Mesothelial cell of epicardium (in vitro differentiated cells): ENCODE results near the gene ANKS1B. TPM values are rescaled to one million over a fixed set of nuclear protein-coding genes. Genes with fewer than 3 reads are reported as not detected.

Experiments
- DNase-seq, 2 experiments: peaks; one replicate each; pipeline ENCODE4 v3.0.0; 2021; ENCODE audit warnings: low spot score in 2 of 2; ENCODE audit not compliant: unreplicated experiment in 2 of 2
- H3K27ac Mint-ChIP-seq: 2 replicates; pipeline ENCODE4 v1.8.0; 2021; ENCODE audit warnings: mixed read lengths
- H3K27me3 Mint-ChIP-seq: 2 replicates; pipeline ENCODE4 v1.8.0; 2021; ENCODE audit warnings: low read depth, mixed read lengths
- H3K36me3 Mint-ChIP-seq: 2 replicates; pipeline ENCODE4 v1.8.0; 2021; ENCODE audit warnings: mixed read lengths
- H3K4me1 Mint-ChIP-seq: 2 replicates; pipeline ENCODE4 v1.8.0; 2021; ENCODE audit warnings: mixed read lengths
- H3K4me3 Mint-ChIP-seq: 2 replicates; pipeline ENCODE4 v1.8.0; 2021; ENCODE audit warnings: mild to moderate bottlenecking, moderate library complexity, mixed read lengths
- H3K9me3 Mint-ChIP-seq: 2 replicates; pipeline ENCODE4 v1.8.0; 2021; ENCODE audit warnings: mixed read lengths
- total RNA-seq: library from RNA; stranded (reverse); gene quantifications from 3 replicates; pipeline ENCODE4 v1.2.1, GENCODE V29; 2021
- TF ChIP-seq, protein P1 (sequence below): fragments of 200-600 bp; sonication (generic); IDR thresholded peaks from one replicate; pipeline ENCODE4 v1.5.0; 2021; ENCODE audit warnings: antibody characterized with exemption; ENCODE audit not compliant: unreplicated experiment

Gene ANKS1B
- total RNA-seq, 1 donor from 2014 or later, result 8.8 TPM

DNA sequence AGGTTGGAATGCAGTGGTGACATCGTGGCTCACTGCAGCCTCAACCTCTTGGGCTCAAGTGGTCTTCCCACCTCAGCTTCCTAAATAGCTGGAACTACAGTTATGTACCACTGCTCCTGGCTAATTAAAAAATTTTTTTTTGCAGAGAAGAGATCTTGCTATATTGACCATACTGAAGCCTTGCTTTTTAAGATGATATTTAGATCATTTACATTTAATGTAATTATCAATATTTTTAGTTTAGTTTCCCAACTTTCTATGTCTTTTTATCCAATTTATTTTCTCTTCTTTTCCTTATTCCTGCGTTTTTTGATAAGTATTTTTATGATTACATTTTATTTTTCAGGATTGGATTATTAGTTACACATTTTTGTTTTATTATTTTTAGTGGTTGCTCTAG lies 999.6 kb downstream of the ANKS1B start:
- H3K27me3 Mint-ChIP-seq, result peaks cover 4% of the 10 kb centered on the region
- no peaks in the 10 kb centered on the region for H3K36me3 Mint-ChIP-seq
- no peak for DNase-seq
- no peak overlapping the region for H3K27ac Mint-ChIP-seq
- H3K4me1 Mint-ChIP-seq, result no peaks in the 10 kb centered on the region
- H3K9me3 Mint-ChIP-seq, result peaks cover 32% of the 10 kb centered on the region
- TF ChIP-seq, protein P1, sequence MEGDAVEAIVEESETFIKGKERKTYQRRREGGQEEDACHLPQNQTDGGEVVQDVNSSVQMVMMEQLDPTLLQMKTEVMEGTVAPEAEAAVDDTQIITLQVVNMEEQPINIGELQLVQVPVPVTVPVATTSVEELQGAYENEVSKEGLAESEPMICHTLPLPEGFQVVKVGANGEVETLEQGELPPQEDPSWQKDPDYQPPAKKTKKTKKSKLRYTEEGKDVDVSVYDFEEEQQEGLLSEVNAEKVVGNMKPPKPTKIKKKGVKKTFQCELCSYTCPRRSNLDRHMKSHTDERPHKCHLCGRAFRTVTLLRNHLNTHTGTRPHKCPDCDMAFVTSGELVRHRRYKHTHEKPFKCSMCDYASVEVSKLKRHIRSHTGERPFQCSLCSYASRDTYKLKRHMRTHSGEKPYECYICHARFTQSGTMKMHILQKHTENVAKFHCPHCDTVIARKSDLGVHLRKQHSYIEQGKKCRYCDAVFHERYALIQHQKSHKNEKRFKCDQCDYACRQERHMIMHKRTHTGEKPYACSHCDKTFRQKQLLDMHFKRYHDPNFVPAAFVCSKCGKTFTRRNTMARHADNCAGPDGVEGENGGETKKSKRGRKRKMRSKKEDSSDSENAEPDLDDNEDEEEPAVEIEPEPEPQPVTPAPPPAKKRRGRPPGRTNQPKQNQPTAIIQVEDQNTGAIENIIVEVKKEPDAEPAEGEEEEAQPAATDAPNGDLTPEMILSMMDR, result no peak
- H3K4me3 Mint-ChIP-seq, result no peak overlapping the region

DNA sequence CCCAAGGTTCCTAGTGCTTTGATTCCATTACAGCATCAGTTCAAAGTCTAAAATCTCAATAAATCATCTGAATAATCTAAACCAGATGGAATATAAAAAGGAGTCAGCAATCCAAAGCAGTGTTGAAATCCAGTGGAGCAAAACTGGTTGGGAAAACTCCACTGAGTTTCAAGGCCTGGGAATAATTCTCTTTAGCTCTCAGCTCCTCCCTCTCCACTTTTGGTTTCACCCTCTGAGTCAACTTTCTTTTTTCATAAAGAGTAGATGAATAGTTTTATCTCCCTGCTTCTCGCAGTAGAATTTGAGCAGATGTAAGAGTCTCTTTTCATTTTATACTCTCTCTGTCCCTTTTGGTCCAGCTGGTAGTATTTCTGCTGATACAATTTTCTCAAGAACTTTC lies 1001.1 kb downstream of the ANKS1B start:
- Mint-ChIP-seq H3K27ac (no peak overlapping the region), H3K27me3 (peaks cover 4% of the 10 kb centered on the region), H3K4me3 (no peak overlapping the region), H3K9me3 (peaks cover 39% of the 10 kb centered on the region), H3K4me1 (no peaks in the 10 kb centered on the region), H3K36me3 (no peaks in the 10 kb centered on the region)
- DNase-seq, result no peak
- TF ChIP-seq, protein P1, result no peak

DNA sequence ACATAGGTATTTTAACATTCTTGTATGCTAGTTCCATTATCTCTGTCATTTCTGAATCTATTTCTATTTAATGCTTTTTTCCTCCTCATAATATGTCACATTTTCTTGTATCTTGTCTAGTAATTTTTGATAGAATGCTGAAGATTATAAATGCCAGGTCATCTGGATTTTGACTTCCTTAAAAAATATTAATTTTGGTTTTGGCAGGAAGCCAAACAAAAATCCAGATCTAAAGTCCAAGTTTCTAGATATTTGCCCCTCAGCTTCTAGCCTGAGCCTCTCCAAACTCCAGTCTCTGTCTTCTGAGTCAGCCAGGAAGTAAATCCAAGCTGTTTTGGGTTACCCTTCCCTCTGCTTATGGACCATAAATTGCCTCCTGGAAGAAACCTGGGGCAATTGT lies 1004.2 kb downstream of the ANKS1B start:
- H3K27me3 Mint-ChIP-seq, result peaks cover 7% of the 10 kb centered on the region
- H3K27ac Mint-ChIP-seq, result no peak overlapping the region
- TF ChIP-seq, protein P1, result no peak
- no peaks in the 10 kb centered on the region for H3K36me3 Mint-ChIP-seq
- peaks cover 28% of the 10 kb centered on the region for H3K9me3 Mint-ChIP-seq
- H3K4me3 Mint-ChIP-seq, result no peak overlapping the region
- no peak for DNase-seq
- no peaks in the 10 kb centered on the region for H3K4me1 Mint-ChIP-seq

DNA sequence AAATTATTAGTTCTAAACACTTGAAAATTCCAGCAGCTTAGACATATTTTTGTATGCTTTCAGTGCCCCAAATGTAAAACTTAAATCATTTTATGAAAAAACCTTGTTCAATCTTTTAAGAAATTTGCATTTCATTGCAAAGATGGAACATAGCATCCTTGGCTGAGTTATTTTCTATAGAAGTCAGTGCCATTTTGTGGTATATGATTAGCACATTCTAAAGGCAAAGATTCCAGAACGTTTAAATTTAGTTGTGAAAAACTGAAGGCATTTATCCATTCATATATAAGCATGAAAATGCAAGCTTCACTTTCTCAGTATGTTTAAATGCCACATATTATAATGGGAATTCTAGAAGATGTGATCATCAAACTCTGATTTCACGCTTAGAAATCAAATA lies 1007.5 kb downstream of the ANKS1B start:
- H3K4me3 Mint-ChIP-seq, result no peak overlapping the region
- H3K27ac Mint-ChIP-seq, result no peak overlapping the region
- peaks cover 15% of the 10 kb centered on the region for H3K9me3 Mint-ChIP-seq
- TF ChIP-seq, protein P1, result no peak
- DNase-seq, result no peak
- H3K27me3 Mint-ChIP-seq, result peaks cover 7% of the 10 kb centered on the region
- H3K4me1 Mint-ChIP-seq, result no peaks in the 10 kb centered on the region
- no peaks in the 10 kb centered on the region for H3K36me3 Mint-ChIP-seq

DNA sequence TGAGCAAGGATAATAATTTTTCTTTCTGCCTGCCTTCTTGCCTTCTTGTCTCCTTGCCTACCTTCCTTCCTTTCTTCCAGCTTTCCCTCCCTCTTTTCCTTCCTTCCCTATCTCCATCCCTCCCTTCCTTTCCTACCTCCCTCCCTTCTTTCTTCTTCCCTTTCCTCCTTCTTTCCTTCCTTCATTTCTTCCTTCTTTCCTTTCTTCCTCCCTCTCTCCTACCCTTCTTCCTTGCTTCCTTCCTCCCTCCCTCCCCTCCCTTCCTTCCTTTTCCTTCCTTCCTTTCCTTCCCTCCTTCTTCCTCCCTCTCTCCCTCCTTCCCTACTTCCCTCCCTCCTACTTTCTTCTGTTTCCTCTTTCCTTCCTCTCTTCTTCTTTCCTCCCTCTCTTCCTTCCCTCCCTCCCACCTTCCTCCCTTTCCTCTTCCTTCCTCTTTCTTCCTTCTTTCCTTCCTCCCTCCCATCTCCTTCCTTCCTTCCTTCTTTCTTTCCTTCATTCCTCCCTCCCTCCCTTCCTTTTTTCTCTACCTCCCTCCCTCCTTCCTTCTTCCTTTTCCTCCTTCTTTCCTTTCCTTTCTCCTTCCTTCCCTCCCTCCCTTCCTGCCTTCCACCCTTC lies 1009.9 kb downstream of the ANKS1B start:
- H3K36me3 Mint-ChIP-seq, result no peaks in the 10 kb centered on the region
- no peak overlapping the region for H3K27ac Mint-ChIP-seq
- peaks cover 5% of the 10 kb centered on the region for H3K9me3 Mint-ChIP-seq
- TF ChIP-seq, protein P1, result no peak
- no peak overlapping the region for H3K4me3 Mint-ChIP-seq
- DNase-seq, result no peak
- peaks cover 7% of the 10 kb centered on the region for H3K27me3 Mint-ChIP-seq
- H3K4me1 Mint-ChIP-seq, result no peaks in the 10 kb centered on the region

DNA sequence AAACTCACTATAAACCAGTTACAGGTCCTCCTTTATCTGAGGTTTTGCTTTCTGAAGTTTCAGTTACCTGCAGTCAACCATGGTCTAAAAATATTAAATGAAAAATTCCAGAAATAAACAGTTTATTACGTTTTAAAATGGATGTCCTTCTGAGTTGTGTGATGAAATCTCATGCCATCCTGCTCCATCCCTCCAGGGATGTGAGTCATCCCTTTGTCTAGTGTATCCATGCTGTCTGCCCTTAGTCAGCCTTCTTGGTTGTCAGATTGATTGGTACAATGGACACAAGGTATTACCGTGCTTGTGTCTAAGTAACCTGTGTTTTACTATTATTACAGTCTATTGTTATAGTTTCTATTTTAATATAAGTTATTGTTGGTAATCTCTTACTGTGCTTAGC lies 1011.3 kb downstream of the ANKS1B start:
- Mint-ChIP-seq H3K4me3 (no peak overlapping the region), H3K27ac (no peak overlapping the region), H3K9me3 (no peaks in the 10 kb centered on the region), H3K36me3 (no peaks in the 10 kb centered on the region), H3K27me3 (peaks cover 7% of the 10 kb centered on the region), H3K4me1 (no peaks in the 10 kb centered on the region)
- TF ChIP-seq, protein P1, result no peak
- no peak for DNase-seq
